Glomerular visceral epithelial cell (primary cell): ENCODE data around the gene FAM76A.
"Not testable (repeated sequence)": the region's sequence is repeated elsewhere in the genome, so short reads cannot be mapped to it uniquely, and the experiment has no call there.

Source experiments
- DNase-seq: peaks from one replicate; pipeline ENCODE4 v3.0.0-alpha.2; 2016; ENCODE audit errors: extremely low spot score

Gene FAM76A

DNA sequence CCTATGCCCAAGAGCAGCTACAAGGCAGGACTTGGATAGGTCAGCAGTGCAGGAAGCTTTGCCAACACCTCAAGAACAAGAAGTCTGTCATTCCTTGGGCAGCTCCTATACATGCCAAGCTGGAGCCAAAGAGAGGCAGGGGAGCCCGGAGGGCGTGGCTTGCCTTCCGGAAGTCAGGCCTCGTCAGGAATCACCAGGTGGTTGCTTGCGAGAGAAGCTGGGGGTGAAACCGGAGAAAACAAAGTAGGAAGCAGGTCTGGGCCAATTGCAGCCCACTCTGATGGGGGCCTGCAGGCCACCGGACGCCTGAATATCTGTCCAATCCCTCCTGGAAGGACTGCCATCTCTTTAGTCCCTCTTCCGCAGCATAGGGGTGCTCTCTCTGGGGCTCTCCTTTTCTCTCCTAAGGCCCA is 794 bp upstream of the FAM76A start:
- peak; percentile 4 for DNase-seq

DNA sequence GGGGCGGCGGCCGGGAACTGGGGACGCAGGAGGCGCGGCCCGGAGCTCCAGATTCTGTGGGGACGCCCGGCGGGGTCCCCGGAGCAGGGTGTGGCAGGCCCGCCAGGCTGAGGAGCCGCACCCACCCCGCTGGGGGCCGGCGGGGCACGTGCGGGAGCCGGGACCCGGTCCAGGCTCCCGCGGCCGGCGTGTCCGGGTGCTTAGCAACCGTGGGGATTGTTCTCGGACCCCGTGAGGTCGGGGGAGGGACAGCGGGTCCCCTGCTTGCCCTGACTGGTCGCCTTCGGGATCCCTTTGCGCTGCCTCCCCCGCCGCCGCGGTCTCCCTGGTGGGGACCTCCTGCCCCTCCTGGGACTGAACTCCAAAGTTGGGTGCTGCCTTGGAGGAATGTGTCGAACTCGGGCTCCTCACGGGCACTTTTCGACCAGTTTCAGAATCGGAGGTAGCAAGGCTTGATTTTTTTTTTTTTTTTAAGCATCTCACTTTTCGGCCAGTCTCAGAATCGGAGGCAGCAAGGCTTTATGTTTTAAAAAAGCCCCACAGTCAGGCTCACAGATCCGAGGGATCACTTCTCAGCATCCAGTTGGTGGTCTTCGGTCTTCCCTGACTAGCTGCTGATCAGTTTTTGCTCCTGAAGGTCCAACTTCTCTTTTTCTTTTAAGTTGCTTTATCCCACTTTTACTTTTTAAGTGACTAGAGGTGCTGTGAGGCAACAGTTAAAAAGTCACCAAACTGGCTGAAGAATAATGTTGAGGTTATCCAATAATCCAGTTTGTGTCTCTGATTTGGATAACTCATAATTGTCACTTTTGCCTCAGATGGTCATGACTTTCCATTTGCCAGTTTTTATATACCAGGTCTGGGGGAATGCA is 648 bp downstream of the FAM76A start:
- peak; percentile 53 for DNase-seq

DNA sequence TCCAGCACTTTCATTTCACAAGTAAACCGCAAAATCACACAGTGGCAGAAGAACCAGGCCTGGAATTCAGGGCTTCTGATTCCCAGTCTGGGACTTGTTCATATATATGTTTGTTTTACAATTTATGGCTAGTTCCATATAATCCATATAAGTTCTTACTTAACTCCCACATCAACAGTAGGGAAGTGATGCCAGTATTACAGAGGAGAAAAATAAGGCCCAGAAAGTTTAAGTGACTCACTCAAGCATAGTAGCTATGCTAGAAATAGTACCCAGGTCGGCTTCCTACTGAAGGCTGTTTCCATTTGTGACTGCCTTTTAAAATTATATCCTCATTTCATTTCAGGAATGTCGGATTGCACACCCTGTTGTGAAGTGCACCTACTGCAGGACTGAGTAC is 1.4 kb downstream of the FAM76A start:
- peak; percentile 12 for DNase-seq

DNA sequence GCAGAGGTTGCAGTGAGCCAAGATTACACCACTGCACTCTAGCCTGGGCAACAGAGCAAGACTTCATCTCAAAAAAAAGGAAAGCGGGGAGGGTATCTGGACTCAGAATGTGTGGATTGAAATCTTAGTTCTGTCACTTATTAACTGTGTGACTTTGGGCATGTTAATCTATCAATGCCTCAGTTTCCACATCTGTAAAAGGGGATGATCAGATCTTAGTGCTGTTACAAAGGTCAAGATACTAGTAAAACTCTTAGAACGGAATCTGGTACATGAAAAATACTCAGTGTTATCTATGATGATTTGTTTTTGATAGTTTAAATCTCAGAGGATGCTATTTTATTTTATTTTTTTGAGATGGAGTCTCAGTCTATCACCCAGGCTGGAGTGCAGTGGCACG is 10.5 kb downstream of the FAM76A start:
- no peak for DNase-seq

DNA sequence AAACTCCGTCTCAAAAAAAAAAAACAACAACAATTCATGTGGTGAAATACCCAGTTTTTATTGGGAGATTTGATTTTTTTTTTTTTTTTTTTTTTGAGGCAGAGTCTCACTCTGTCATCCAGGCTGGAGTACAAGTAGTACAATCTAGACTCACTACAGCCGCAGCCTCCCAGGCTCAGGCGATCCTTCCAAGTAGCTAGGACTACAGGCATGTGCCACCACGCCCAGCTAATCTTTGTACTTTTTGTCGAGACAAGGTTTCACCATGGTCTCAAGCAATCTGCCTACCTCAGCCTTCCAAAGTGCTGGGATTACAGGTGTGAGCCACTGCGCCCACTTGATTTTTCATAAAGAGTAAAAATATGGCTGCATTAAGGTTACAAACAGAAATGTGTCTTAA is 15.4 kb downstream of the FAM76A start:
- DNase-seq = no peak

DNA sequence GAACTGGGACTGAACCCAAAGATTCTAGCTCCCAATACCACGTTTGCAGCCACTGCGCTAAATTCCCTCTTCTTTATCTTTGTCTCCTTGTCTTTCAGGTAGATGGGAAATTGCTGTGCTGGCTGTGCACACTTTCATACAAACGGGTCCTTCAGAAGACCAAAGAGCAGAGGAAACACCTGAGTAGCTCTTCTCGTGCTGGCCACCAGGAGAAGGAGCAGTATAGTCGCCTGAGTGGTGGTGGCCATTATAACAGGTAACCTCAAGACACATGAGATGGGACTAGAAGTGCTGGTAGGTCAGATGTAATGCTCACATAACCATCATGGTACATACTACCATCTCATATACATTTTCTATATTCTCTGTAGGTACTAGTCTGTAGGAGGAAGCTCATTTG is 18.8 kb downstream of the FAM76A start:
- DNase-seq = no peak

DNA sequence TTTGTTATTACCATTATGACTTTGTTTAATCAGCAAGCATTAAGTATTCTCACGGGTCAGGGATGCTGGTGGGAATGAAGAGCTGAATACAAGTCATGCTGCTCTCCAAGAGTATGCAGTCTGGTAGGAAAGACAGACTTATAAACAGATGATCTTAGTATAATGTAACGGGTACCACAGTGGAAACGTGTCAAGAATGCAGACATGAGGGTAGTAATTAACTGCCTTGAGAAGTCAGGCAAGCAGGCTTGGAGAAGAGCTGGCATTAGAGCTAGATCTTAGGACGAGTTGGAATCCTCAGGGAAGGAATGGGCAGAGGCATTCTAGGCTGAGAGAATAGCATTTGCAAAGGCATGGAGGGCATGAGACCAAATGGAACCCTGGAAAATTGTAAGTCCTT is 19.7 kb downstream of the FAM76A start:
- no peak for DNase-seq

DNA sequence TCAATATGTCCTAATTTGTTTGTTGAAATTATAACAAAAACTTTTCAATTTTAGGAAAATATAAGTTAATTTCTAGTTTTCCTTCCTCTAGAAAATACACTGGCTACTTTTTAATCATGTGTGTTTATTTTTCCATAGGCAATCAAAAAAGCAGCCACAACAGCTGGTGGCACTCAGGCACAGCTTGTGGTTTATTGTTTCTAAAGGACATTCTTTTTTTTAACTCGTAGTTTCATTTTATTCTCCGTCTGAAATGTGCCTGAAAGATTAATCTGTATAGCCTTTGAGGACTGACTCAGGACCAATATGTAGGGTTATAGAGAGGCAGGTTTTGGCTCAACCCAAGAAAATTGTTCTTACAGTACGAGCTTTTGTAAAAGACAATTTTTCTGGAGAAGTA is 26.6 kb downstream of the FAM76A start:
- DNase-seq = no peak

DNA sequence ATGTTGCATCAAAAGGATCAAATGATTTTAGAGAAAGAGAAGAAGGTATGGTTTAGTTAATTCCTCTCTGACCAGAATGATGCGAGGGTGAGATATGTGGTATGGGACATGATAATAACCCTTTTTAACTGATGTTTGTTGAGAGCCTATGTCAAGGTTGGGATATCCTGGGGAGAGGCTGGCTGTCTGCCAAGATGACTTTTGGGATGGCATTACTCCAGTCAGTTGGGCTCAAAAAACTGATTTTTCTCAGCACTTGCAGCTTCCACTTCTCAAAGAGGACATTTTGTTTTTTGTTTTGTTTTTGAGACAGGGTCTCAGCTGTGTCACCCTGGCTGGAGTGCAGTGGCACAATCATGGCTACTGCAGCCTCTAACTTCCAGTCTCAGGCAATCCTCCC is 29.5 kb downstream of the FAM76A start:
- no peak for DNase-seq

DNA sequence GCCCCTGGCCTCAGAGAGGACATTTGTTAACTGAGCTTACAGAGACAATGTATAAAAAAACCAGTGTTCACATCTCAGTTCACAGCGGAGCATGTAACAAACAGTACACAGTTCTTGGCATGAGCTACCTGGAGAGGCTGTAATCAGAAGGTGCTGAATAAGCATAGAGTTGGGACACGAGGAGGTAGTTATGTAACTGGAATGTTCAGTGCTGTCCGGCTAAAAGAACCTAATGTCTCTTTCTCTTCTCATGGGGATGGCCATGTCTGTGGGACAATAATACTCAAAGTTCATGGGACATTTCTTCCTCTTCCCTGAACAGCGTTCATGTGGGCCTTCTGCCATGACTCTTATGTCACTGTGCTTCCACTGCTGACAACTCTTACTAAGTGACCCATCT is 30.1 kb downstream of the FAM76A start:
- no peak for DNase-seq

DNA sequence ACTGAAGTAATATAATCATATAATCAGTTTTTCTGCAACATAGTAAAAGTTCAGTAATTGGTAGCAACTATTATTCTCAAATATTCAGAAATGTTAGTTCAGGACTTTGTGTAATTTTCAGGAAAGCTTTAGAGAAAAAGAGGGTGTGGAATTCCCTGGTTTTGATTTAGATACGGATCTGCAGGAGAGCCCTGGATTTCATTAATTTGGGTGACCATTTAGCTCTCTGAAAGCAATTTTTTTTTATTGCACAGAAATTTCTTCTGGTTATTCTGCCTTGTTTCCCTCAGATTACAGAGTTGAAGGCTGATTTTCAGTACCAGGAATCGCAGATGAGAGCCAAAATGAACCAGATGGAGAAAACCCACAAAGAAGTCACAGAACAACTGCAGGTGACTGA is 33.5 kb downstream of the FAM76A start:
- no peak for DNase-seq

DNA sequence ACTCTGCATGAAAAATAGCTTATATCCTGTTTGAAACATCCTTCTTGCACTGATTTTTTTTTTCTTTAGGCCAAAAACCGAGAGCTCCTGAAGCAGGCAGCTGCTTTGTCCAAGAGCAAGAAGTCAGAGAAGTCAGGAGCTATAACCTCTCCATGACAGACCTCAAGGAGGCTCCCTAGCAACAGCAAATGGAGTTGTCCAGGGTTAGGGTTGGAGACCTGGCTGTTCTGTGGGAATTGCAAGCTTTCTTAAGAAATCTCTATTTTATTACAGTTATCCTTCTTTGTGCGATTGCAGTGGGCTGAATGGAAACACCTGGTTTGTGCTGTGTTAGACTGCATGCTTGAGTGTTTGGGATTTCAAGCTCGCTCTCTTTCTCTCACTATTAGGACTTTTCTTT is 34.7 kb downstream of the FAM76A start:
- DNase-seq = no peak

DNA sequence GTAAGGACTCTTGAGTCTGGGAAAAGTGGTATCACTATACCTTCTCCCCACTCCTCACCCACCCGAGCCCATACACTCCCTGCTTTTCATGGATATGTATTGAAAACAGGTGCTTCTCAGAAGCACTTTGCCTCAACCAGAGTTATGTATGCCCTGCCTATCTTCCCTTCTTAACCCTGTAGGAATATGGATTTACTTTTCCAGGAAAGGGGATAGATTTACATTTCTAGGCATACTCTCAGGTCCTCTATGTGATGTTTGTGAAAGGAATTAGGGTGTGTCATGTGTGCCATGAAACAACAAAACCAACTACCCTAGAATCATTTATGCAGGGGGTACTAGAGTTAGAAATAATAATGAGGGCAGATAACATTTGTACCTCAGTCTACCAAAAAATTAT is 36.3 kb downstream of the FAM76A start:
- DNase-seq = no peak

DNA sequence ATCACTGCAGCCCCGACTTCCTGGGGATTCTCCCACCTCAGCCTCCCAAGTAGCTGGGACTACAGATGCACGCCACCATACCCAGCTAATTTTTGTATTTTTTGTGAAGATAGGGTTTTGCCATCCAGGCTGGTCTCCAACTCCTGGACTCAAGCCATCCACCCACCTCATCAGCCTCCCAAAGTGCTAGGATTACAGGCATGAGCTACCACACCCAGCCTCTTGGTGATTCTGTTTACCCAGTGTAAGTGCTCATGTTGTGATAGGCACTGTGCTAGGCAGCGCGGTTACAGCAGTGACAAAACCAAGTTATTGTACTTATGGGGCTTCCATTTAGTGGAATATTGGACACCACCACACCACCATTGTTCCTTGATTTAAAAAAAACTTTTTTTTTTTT is 37.6 kb downstream of the FAM76A start:
- DNase-seq = no peak

DNA sequence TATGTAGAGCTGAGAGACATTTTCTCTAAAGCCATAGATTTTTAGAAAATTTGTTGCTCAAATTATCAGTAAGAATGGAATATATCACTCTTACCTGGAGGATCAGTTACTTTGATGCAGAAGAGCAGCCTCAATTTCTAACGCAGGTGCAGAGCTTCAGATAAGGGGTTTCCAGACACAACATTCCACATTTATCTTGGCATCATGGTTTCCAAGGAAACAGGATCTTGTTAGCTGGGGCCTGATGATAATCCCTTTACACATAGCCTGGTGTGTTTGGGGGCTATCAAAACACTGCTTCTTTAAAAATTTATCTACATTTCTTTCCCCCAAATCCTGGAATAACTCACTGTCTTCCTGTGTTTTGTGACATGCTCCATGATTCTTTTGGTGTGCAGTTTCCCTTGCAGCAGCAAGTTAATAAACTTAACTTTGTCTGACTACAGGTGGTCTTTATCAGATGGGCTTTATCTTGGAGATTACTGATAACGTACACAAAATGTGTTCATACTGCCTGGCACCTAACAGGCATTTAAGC is 44.6 kb downstream of the FAM76A start:
- DNase-seq = no peak

DNA sequence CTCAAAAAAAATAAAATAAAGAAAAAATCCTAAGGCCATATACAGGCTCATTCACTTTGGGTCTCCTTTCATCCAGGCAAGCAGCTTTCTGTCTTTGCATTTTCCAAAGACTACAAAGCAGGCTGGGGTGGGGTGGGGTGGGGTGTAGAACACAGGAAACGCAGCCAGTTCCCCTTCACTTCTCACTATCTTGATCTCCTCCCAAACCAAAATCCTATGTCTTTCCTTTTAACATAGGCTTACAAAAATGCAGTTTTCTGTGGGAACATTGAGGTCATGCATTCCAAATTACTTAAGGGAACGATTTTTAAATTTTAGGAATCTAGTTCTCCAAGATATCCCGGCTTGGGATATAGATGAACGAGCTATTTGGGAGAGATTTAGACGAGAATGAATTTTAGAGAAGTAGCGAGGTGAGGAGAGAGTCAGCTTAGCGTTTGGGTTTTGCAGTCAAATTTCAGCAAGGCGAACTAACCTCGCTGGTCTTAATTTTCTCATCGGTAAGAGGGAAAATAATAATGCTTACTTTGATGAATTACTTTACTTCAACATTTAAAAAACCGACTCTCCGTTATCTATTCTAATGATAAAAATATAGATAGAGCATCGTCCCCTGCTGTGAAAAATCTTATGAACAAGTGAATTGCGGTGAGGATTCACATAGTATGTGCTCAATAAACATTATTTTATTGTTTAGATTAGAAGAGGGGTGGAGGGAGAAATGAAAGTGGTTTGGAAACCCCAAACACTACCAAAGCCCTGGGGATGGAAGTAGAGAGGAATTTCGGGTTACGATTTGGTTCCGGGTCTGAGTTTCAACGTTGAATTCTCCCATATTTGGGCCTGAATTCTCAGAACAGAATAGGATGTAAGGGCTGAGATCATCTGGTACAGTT is 46.5 kb downstream of the FAM76A start:
- no peak for DNase-seq

DNA sequence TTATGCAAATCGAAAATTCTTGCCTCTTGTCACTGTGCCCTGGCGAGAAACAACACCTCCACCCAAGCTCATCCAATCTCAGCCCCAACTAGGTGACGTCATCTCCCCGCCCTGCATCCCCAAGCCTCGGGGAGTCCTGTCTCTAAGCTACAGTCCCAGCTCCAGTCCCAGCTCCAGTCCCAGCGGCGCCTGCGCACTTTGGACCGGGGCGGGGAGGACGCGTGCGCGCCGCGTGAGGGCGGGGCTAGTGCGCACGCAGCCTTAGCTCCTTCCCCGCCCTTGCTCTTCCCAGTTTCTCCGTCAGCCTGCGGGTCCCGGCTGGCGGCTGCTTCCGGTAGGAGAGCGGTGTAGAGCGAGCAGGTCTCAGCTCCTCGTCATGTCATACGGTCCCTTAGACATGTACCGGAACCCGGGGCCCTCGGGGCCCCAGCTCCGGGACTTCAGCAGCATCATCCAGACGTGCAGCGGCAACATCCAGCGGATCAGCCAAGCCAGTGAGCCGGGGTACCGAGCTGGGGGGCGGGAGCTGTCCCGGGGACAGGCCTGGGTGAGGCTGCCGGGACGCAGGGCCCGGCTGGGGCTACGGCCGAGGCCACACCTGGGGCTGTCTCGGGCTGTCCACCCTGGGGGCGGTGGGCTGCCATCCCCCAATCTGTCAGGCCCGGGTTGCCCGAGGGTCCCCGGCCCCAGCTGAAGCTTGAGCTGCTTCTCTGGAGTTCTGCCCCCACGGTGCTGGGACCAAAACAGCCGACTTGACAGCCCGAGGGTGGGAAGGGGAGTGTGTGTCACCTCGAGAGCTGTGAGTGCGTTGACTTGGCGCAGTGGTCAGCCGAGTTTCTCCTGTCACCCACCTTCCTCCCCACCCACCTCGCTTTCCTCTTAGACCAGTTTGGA is 47.4 kb downstream of the FAM76A start, which contains the start of gene STX12:
Gene STX12 (plus strand): TSS at position 288 of the 894 bp plus-strand sequence. CDS start 89 bp downstream, at position 377.
- peak; percentile 100 for DNase-seq

DNA sequence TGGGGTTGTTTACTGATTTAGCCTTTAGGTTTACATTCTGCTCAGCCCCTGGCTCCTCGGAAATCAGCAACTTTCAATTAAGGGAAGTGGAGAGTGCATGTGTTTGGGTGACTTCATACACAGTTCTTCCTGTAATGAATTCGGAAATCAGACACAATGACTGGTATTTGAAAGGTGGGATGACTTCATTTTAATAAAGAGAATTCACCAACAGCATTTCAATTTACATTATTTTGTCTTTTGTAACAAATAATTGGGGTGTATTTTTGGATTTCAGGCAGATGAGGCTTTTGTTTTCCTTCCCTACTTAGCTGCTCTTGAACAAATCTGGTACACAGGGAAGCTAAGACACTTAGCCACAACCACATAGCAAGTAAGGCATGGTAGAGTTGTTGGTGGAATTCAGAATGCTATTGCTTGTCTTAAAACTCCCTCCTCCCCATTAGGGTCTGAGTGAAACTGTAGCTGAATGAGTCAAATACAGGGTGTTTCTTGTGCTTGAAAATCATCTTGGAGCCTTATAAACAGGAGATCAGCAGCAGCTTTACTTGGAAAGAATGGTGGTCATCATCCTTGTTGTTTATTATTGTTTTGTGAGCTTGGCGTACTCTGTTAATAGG is 48.2 kb downstream of the FAM76A start:
- DNase-seq = peak; percentile 11

DNA sequence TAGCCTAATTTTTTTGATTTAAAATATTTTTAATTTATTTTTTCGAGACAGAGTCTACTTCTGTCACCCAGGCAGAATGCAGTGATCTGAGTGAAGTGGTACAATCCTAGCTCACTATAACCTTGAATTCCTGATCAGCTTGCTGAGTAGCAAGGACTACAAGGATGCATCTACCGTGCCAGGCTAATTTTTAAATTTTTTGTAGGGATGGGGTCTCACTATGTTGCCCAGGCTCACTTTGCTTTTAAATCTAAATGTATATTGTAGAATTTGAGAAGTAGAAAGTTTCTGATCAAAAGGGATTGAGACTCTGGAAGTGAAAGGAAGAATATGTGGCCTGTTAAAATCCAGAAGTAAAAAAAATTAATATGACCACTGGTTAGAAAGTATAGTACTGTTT is 48.9 kb downstream of the FAM76A start:
- DNase-seq = no peak

DNA sequence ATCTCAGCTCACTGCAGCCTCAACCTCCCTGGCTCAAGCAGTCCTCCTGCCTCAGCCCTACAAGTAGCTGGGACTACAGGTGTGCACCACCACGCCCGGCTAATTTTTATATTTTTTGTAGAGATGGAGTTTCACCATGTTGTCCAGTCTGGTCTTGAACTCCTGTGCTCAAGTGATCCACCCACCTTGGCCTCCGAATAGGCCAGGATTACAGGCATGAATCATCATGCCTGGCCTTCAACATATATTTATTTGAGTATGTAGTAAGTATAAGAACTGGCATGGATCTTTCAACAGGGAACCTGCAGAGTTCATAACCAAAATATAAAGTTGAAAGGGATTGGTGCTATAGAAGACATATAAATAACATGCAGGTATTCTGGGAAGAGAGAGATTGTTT is 49.6 kb downstream of the FAM76A start:
- DNase-seq = not testable (repeated sequence)

DNA sequence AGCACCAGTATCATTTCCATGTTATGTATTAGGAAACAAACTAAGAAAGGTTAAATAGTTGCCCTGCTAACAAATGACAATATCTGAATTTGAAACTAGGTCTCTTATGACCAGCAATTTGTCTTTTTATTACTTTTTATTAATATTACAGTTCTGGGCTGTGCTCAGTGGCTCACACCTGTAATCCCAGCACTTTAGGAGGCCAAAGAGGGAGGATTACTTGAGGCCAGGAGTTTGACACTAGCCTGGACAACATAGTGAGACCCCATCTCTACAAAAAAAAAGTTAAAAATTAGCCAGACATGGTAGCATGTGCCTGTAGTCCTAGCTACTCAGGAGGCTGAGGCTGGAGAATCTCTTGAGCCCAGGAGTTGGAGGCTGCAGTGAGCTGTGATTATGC is 50.5 kb downstream of the FAM76A start:
- DNase-seq = not testable (repeated sequence)
